ENCODE data around the gene E2F2.

DNA sequence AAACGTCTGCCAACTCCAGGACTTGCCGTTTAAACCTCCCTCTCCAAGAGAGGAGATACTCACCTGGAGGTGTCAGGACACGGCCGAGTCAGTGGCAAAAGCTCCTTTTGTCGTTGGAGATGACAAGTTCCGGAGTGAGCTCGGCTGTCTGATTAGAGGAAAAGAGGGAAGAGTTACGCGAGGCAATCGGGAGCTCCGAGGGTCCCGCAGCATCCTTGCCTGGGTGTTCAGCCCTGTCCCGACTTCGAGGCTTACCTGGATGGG lies 27.8 kb upstream of the E2F2 start:
- TF ChIP-seq, protein P1, sequence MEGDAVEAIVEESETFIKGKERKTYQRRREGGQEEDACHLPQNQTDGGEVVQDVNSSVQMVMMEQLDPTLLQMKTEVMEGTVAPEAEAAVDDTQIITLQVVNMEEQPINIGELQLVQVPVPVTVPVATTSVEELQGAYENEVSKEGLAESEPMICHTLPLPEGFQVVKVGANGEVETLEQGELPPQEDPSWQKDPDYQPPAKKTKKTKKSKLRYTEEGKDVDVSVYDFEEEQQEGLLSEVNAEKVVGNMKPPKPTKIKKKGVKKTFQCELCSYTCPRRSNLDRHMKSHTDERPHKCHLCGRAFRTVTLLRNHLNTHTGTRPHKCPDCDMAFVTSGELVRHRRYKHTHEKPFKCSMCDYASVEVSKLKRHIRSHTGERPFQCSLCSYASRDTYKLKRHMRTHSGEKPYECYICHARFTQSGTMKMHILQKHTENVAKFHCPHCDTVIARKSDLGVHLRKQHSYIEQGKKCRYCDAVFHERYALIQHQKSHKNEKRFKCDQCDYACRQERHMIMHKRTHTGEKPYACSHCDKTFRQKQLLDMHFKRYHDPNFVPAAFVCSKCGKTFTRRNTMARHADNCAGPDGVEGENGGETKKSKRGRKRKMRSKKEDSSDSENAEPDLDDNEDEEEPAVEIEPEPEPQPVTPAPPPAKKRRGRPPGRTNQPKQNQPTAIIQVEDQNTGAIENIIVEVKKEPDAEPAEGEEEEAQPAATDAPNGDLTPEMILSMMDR (IDR thresholded peaks at IDR 0.05 in 8 of 11, conservative IDR thresholded peaks at IDR 0.05 in 3 of 11), result no peak
- no peak for TF ChIP-seq POLR2A (IDR thresholded peaks at IDR 0.05)

All from spleen (tissue), 7 donors.